Stimulated activated CD8-positive, alpha-beta memory T cell treated with anti-CD3 and anti-CD28 coated beads, Interleukin-7, amount 100 ng/mL, for 48 hours (primary cell): ENCODE measurements around the gene SFMBT2.
A peak's percentile ranks its signal among the peaks of the same experiment; 100 is the strongest.

Experiments used
- DNase-seq, 2 donors: peaks; one replicate each; pipeline ENCODE4 v3.0.0-alpha.2; 2020; ENCODE audit warnings: low read depth in 1 of 2; ENCODE audit errors: extremely low read depth in 1 of 2

SFMBT2 gene

GRCh38 chr10:7426349-7426748 lies 15.5 kb upstream of the SFMBT2 start:
- no peak for DNase-seq

GRCh38 chr10:7425691-7426090 lies 14.9 kb upstream of the SFMBT2 start:
- no peak for DNase-seq

- DNase-seq: no peak
These were observed 14.1 kb upstream of the SFMBT2 start for GRCh38 chr10:7424919-7425318.

- no peak for DNase-seq
These were observed 13.5 kb upstream of the SFMBT2 start for GRCh38 chr10:7424315-7424714.

GRCh38 chr10:7423521-7423920 lies 12.7 kb upstream of the SFMBT2 start:
- DNase-seq: no peak

- DNase-seq: no peak
These were observed 10.7 kb upstream of the SFMBT2 start for GRCh38 chr10:7421526-7421925.

GRCh38 chr10:7419998-7420397 lies 9.2 kb upstream of the SFMBT2 start:
- no peak for DNase-seq

- no peak for DNase-seq
These were observed 7.0 kb upstream of the SFMBT2 start for GRCh38 chr10:7417807-7418206.

- DNase-seq: no peak
These were observed 6.3 kb upstream of the SFMBT2 start for GRCh38 chr10:7417103-7417623.

- DNase-seq: no peak
These were observed 3.9 kb upstream of the SFMBT2 start for GRCh38 chr10:7414766-7415165.

- no peak for DNase-seq
These were observed 2.1 kb upstream of the SFMBT2 start for GRCh38 chr10:7412928-7413282.

GRCh38 chr10:7412237-7412927 lies 1.5 kb upstream of the SFMBT2 start:
- DNase-seq: peak in 1 of 2 donors; percentile 14

- peak in 1 of 2 donors; percentile 10 for DNase-seq
These were observed 866 bp upstream of the SFMBT2 start for GRCh38 chr10:7411671-7412128.

- peak in 1 of 2 donors; percentile 16 for DNase-seq
These were observed 453 bp downstream of the SFMBT2 start for GRCh38 chr10:7410301-7410861.

GRCh38 chr10:7409732-7410168 lies 1.1 kb downstream of the SFMBT2 start:
- peak in 1 of 2 donors; percentile 23 for DNase-seq

GRCh38 chr10:7409045-7409731 lies 1.6 kb downstream of the SFMBT2 start:
- peak in 1 of 2 donors; percentile 43 for DNase-seq

GRCh38 chr10:7408291-7409044 lies 2.4 kb downstream of the SFMBT2 start:
- DNase-seq: peak in 1 of 2 donors; percentile 13

GRCh38 chr10:7407368-7408290 lies 3.2 kb downstream of the SFMBT2 start:
- peak in 1 of 2 donors; percentile 20 for DNase-seq

GRCh38 chr10:7406712-7407333 lies 4.0 kb downstream of the SFMBT2 start:
- no peak for DNase-seq

- no peak for DNase-seq
These were observed 5.2 kb downstream of the SFMBT2 start for GRCh38 chr10:7405637-7406036.
